ENCODE data around the gene PLXNA4.

DNA sequence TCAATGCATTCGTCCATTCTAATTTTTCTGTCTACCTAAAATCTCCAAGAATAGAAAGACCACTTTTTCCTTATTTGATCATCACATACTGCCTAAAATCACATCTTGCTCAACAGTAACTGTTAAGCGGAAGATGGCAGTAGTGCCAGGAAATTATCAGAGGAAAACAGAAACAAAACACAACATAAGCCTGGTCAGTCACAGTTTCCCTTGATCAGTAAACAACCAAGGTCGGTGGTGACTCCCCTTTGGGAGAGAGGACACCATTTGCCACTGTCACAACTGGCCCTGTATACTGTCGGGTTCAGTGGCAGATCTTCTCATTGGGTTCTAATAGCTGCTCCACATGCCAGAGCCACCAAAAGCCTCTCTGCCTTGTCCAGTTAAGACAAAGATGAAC lies 106.6 kb downstream of the PLXNA4 start:
- TF ChIP-seq POLR2AphosphoS5 (IDR thresholded peaks at IDR 0.05; ENCODE audit: low read depth, low read length) (no peak), REST (IDR thresholded peaks at IDR 0.05; ENCODE audit: insufficient read depth in 1 of 2, low read depth in 2 of 2, low read length in 2 of 2) (no peak), SIN3A (IDR thresholded peaks at IDR 0.05; ENCODE audit: borderline replicate concordance, insufficient read depth, low read length) (no peak), TAF1 (IDR thresholded peaks at IDR 0.05; ENCODE audit: borderline replicate concordance, insufficient read depth, low read length) (no peak), FOXP2 (optimal IDR thresholded peaks at IDR 0.05; ENCODE audit: borderline replicate concordance, extremely low read depth, extremely low read length, insufficient read depth) (no peak)
